Ureter (tissue), 1 donor: Measurements from ENCODE around the gene SMG7. TPM values are rescaled to one million over a fixed set of nuclear protein-coding genes. Genes with fewer than 3 reads are reported as not detected.

Experiments used
- DNase-seq: peaks from one replicate; pipeline ENCODE4 v3.0.0-alpha.2; 2020; ENCODE audit warnings: low spot score
- total RNA-seq: library from RNA; stranded (reverse); gene quantifications from one replicate; pipeline ENCODE4 v1.2.4, GENCODE V29; 2023
- donor health status: DM: yes; HTN: yes; CAD: no.

SMG7 gene
- total RNA-seq, 1 donor from 2014 or later: 83.7 TPM

DNA sequence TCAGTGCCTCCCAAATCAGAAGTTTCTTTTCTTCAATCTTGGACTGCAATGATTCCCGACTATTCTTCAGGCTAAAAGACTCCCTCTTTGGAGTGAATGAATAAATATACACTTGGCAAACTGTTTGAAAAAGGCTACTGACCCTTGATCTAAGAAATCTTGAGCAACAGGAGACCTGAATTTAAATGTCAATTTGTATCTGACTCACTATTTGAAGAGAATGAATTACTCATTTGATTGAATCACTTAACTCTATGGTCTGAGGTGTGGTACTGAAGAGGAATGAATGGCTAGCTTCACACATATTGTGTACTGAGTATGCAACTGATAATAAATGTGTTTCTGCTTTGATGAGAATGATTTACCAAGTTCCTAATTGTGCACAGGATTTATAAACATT, 4.6 kb upstream of the SMG7 start:
- DNase-seq: no peak

DNA sequence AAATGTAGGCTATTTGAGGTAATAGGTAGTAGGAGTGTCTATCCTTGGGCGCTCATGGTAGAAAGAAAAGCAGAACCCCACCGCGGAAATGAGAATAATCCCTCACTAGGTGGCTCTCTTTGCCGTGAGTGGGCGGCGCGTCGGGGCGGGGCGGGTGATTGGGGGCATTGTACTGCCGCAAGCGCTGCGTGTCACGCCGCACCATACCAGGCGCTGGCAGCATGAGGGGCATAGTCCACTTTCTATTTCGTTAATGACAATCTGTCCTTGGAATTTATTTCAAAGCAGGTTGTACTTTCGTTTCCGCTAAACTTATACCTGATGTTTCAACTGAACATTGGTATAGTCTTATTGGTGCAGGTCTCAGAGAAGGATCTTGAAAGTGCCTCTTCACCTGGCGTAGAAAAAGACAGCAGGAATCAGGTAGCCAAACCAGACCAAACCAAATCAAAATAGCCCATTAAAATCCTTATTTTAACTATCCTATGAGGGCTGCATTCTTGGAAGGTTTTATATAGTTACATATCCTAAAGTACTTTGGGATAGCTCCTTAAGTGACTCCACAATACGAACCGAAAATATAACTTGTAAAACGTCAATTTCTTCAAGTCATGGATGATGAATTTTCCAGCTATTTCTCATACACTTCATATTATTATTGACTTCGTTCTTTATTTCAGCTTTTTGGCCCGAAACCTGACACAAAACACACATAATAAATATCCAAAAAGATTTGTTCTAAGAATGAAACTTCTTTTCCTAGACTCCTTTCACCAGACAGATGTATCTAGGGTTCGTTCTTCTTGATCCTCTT, 1.9 kb upstream of the SMG7 start:
- DNase-seq: peak; percentile 87

DNA sequence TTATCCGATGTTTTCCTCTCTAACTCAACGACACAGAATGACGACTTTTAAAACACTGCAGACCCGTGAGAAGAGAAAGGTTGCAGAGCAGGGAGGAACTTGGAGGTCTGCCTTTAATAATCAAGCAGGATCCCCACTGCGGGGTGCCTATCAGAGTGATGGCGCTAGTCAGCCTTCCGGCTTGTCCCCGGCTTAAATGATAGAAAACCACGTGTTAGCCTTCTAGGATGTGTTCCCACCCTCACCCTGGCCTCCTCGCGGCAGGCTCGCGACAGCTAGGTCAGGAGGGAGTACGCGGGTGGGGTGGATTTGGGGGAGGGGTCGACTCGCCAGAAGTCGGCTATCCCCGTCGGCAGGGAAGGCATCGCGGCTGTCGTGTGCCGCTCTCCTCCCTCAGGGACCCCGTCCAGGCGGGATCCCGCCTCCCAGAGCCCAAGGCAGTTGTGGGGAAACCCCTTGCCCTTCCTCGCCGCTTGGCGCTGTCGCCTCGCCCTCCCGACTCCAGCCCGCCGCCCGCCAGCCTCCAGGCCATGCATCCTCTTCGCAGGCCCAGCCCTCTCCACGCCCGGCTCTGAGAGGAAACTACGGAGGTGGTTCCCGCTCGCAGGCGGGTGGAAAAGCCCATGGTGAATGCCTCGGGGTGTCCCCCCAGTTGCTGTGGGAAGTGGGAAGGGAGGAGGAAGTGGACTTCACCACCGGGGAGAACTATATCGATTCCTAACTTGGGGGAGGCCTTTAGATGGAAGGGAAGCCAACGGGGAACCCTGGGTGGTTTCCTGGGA, 1.1 kb upstream of the SMG7 start:
- peak; percentile 79 for DNase-seq

DNA sequence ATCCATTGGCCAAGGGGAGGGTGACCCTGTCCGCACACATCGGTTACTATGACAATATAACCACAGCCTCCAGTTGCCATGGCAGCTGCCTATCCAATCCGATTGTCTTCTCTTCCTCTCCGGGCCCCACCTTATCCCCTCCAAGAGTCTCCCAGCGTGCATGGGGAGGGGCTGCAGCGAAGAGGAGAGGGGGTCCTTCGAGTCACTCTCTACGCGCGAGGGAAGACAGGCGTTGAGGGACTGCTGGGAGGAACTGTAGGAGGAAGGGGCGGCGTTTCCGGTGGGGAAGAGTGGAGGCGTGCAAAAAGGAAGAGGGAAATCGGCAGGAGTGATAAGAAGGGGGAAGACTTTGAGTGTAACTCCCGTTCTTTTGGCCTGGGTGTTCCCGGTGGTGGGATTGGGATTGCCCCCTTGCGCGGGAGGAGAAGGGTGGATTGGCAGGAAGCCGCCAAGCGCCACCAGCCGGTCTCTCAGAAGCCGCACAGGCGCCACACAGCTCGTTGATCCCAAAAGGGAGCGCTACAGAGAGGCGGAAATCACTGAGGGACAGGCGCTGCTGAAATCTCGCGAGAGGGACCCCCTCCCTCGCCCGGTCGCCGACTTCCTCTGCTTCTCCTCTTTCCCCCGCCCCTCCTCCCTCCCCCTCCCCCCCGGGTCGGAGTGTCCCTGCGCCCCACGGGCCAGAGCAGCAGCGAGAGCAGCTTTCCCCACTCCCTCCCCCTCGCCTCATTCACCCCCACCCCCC, 384 bp upstream of the SMG7 start:
- peak; percentile 99 for DNase-seq

DNA sequence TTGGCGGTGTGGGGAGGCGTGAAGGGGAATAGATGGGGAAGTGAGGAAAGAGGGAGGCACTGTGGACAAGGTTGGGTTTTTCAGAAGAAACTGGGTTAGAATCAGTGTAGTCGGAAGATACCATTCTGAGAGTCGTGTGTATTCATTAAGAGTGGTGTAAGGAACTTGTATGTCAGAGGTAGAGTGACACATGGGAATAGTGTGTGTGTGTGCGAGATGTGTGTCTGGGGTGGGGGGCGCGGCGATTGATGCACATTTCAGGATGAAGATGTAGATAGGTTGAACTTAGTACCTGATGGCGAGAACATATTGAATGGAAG, 878 bp downstream of the SMG7 start:
- no peak for DNase-seq

DNA sequence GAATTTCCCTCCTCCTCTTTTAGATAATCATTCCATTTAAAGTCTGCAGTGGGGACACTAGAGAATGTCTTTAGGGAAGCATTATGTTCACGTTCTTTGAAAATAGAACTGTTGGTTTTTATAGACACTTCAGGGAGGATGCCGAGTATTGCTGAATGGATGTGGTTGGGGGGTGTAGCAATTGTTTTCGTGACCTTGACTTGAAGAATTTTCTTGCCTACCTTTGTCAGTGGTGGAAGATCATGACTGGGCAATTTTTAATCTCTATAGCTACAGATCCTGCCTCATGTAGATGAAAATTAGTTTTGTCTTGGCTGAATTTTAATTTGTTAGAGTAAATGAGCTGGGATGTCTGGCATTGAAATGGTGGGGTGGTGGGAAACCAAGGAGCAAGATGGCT, 3.8 kb downstream of the SMG7 start:
- no peak for DNase-seq

DNA sequence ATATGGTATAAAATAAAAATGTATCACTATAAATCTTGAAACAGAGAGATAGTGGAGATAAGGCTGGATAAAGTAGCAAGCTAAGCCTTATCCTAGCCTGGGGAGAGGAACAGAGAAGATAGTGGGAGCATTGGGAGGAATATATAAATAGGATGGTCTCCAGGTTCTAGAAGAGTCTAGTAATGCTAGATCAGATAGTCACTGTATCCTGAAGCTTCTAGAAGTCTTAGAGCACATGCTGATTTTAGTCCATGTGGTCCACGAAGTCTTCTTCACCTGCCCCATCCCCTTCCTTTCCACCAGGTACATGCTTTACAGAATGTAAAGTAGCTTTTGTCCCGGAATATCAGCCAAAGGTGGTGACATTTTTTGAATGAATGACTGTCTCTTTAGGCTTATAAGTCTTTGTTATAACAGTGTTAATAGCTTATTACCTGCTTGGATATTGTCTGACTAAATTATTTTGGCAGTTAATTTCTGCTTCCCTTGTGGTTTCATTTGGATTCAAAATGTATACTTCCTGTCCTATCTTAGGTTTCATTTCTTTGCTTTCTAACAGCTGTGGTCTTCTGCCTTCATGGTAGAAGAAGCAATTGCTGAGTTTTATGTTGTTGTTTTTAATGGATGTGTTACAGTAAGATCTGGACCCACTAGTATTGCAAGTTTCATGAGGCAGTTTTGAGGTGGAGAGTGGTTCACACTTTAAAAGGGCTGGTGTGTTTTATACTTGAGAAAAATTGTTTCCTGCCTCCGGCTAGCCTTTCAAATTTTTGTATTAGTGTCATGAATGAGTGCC, 5.9 kb downstream of the SMG7 start:
- DNase-seq: no peak

DNA sequence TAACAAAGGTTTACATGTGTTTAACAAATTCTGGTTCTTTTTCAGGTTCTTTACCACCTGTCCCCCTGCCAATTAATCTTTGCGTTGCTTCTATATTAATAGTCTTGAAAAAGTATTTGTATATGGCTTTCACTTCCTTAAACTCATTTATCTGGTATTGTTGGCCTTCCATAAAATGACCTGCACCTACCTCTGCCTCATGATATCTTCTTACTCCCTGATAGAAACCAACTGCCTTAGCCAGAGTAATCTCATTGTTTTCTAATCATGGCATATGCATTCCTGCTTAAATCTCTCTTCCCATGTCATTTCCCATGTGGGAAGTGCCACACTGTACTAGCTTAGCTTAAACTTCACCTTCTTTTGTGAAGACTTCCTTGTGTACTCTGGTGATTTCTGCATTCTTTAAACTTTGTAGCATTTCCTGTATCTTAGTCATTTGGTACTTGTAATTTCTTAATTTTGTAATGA, 8.7 kb downstream of the SMG7 start:
- no peak for DNase-seq

DNA sequence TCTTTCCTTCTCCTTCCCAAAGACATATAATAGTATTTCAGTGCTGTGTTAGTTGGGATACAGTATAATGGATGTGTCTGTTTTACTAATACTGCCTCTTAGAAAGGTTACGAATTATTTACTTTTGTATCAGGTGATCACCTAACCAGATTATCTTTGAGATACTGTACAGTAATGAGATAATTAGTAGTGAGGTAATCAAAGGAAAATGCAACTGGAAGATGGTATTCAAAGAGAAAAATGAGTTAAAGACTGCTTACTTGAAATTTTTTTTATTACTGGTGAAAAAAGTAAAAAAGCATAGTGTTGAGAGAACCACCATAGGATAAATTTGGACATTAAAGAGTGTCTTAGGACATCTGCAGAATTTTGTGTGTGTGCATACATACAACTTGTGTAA, 10.9 kb downstream of the SMG7 start:
- no peak for DNase-seq

DNA sequence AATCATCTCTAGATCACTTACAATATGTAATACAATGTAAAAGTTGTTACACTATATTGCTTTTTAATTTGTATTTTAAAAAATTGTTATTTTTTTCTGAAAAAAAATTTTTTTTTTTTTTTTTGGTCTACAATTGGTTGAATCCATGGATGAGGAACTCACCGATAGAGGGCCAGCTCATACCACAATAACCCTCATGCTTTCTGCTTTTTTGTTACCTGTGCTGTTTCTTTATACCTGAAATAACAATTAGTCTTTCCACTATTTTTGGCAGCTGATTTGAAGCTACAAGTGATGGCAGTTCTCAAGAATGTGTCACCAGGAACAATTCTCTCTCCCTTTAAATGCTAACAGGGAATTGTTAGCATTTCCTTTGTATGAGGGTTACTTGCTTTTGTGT, 12.0 kb downstream of the SMG7 start:
- no peak for DNase-seq

DNA sequence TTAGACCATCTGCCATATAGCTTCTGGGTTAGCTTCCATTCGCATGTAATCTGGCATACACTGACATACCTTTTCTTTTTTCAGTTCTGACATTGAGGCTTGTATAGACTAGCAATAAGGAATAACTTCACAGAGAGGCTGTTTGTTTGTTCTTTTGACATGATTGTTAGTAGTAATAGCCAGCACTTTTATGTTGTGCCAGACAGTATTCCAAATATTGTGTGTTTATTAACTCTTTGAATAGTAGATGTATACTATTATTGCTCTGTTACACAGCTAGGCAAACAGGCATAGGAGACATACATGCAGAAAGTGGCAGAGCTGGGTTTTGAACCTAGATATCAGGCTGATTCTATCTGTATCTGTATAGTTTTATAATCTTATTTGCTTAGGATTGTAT, 12.6 kb downstream of the SMG7 start:
- DNase-seq: no peak

DNA sequence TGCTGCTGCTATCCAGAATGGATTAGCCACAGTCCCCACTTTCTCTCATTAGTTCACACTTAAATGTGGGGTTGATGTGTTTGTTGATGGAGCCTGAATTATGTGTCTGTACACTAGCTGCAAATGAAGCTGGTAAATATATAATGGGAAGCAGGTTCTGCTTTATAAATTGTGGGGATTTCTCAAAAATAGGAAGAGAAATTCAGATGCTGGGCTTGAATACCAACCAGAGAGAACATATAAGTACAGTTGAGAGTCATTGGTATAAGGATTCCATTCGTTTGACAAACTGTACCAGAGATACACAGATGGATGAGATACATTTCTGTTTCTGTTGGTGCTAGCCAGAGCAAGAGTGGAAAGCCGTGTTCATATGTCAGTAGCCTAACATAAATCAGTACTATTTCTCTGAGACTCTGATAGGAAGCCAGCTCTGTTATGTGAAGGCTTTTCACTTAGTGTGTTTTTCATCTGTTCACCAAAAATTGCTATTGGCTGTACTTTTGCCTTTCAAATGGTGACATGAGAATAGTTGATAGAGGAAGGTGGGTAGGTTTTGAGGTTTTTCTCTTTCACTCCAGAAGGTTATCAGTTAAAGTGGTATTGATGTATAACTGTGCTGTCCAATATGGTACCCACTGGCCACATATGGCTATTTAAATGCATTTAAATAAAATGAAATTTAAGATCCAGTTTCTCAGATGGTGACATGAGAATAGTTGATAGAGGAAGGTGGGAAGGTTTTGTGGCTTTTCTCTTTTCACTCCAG, 15.6 kb downstream of the SMG7 start:
- DNase-seq: no peak

DNA sequence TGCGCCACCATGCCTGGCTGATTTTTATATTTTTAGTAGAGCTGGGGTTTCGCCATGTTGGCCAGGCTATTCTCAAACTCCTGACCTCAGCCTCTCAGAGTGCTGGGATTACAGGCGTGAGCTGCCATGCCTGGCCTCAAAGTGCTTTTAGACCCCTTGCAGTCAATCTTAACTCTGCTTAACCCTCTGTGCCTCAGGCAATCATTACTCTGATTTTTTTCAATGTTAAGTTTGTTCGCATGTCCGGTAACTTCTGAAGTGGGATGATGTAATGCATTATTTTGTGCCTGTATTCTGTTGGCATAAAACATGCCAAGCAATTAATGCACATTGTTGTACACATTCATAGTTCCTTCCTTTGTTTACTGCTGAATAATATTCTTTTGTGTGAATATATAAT, 18.6 kb downstream of the SMG7 start:
- DNase-seq: no peak

DNA sequence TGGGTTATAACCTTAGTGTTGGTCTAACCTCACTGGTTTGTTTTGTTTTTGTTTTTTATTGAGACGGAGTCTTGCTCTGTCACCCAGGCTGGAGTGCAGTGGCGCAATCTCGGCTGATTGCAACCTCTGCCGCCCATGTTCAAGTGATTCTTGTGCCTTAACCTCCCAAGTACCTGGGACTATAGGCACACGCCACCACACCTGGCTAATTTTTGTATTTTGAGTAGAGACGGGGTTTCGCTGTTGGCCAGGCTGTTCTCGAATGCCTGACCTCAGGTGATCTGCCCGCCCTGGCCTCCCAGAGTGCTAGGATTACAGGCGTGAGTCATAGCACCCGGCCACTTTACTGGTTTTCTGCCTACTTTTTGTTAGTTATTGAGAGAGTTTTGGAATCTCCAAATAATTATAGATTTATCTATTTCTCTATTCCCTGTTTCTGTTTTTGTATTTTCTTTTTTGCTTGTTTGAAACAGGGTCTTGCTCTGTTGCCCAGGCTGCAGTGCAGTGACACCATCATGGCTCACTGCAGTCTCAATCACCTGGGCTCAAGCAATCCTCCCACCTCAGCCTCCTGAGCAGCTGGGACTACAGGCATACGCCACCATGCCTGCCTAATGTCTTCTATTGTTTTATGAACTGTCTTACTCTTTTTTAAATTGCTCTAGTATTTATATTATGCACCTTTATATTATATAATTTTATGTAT, 21.4 kb downstream of the SMG7 start:
- no peak for DNase-seq

DNA sequence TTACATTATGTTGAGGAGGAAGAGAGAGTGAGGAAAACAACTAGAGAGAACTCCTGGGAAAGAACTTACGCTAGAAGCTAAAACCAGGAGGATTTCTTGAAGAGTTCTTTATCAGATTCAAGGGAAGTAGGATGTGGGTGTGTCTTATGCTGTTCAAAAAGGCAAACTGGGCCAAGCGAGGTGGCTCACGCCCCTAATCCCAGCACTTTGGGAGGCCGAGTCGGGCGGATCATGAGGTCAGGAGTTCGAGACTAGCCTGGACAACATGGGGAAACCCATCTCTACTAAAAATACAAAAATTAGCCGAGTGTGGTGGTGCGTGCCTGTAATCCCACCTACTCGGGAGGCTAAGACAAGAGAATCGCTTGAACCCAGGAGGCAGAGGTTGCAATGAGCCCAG, 23.1 kb downstream of the SMG7 start:
- DNase-seq: no peak

DNA sequence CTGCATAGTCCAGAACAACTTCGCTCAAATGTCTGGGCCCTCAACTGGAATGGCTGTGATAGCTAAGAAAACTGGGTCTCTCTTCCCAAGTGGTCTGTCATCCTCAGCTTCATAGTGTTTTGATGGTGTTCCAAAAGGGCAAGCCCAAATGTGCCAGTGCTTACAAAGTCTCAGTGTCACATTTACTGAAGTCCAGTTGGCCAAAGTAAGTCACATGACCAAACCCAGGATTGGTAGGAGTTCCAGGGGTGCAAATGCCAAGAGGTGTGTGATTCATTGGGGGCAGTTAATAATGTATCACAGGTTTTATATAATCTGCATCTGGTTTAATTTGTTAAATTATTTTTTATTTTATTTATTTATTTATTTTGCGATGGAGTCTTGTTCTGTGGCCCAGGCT, 24.9 kb downstream of the SMG7 start:
- no peak for DNase-seq

DNA sequence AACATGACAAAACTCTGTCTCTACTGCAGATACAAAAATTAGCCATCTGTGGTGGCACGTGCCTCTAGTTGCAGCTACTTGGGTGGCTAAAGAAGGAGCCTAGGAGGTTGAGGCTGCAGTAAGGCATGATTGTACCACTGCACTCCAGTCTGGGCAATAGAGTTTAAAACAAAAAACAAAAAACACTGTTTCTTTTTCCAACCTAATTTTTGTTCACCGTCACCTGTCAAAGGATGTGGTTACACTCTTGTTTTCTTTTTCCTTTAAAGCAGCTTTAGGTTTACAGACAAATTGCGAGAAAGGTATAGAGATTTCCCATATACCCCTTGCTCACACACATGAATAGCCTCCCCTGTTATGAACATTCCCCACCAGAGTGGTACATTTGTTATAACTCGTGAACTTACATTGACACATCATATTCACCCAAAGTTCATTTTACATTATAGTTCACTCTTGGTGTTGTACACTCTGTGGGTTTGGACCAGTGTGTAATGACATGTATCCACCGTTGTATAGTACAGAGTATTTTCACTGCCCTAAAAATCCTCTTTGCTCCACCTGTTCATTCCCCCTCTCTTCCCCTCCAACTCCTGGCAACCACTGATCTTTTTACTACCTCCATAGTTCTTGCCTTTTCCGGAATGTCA, 26.2 kb downstream of the SMG7 start:
- no peak for DNase-seq

DNA sequence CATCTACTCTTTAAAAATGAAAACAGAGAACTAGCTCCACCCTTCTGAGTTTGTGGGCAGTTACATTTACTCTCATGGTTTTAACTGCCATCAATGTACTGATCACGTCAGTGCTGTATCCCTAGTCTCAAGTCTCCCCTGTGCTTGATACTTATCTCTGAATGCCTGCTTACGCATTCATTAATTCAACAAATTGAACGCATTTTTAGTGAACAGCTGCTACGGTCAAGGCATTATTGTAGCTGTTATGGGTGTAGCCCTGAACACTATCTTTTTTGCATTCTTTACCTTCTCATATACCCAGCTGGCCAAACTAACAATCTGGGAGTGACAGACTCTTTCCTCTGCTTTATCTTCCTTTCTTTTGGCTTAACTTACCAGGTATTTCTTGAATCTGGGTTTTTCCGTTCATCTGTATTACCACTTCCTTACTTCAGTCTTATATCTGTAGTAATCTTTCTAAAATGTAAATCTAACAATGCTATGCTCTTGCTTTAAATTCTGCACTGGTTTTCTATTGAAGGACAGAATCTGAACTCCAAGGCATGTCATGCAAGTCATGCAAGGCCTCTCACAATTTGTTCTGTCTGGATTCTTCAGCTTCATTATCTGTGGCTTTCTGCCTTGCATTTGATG, 33.3 kb downstream of the SMG7 start:
- no peak for DNase-seq

DNA sequence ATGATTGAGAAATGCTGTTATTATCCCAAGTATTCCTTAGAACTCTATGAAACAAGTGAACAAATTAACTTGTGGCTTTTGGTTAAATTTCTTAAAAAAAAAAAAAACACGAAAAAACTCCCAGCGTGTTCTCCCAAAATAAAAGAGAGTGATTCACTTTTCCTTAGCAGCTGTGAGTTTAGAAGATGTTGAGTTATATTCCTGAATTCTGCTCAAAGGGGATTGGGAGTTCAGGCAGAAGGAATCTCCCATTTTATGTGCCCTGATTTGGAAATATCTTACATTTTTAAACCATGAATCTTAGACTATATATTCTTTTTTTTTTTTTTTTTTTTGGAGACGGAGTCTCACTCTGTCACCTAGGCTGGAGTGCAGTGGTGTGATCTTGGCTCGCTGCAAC, 34.3 kb downstream of the SMG7 start:
- DNase-seq: no peak
